ENCODE measurements around the gene ENDOG. TPM values are rescaled to one million over a fixed set of nuclear protein-coding genes. Genes with fewer than 3 reads are reported as not detected.

Gene ENDOG
- total RNA-seq, 1 donor from 2014 or later = 24.4 TPM

GRCh38 chr9:128800061-128800460, 18.2 kb upstream of the ENDOG start:
- Mint-ChIP-seq H3K4me3 (ENCODE audit: unreplicated experiment) (no peak overlapping the region), H3K36me3 (ENCODE audit: unreplicated experiment) (peaks cover 41% of the 10 kb centered on the region), H3K27ac (ENCODE audit: unreplicated experiment) (no peak overlapping the region), H3K27me3 (ENCODE audit: unreplicated experiment) (no peaks in the 10 kb centered on the region), H3K9me3 (ENCODE audit: unreplicated experiment) (no peaks in the 10 kb centered on the region), H3K4me1 (ENCODE audit: unreplicated experiment) (no peaks in the 10 kb centered on the region)
- TF ChIP-seq, protein P1, sequence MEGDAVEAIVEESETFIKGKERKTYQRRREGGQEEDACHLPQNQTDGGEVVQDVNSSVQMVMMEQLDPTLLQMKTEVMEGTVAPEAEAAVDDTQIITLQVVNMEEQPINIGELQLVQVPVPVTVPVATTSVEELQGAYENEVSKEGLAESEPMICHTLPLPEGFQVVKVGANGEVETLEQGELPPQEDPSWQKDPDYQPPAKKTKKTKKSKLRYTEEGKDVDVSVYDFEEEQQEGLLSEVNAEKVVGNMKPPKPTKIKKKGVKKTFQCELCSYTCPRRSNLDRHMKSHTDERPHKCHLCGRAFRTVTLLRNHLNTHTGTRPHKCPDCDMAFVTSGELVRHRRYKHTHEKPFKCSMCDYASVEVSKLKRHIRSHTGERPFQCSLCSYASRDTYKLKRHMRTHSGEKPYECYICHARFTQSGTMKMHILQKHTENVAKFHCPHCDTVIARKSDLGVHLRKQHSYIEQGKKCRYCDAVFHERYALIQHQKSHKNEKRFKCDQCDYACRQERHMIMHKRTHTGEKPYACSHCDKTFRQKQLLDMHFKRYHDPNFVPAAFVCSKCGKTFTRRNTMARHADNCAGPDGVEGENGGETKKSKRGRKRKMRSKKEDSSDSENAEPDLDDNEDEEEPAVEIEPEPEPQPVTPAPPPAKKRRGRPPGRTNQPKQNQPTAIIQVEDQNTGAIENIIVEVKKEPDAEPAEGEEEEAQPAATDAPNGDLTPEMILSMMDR (IDR thresholded peaks at IDR 0.05) = no peak
- DNase-seq (ENCODE audit: extremely low spot score, unreplicated experiment) = no peak

- H3K4me3 Mint-ChIP-seq (ENCODE audit: unreplicated experiment) = no peak overlapping the region
- no peak overlapping the region for H3K27ac Mint-ChIP-seq (ENCODE audit: unreplicated experiment)
- H3K36me3 Mint-ChIP-seq (ENCODE audit: unreplicated experiment) = peaks cover 43% of the 10 kb centered on the region
- DNase-seq (ENCODE audit: extremely low spot score, unreplicated experiment) = no peak
- TF ChIP-seq, protein P1 (IDR thresholded peaks at IDR 0.05) = no peak
- no peaks in the 10 kb centered on the region for H3K9me3 Mint-ChIP-seq (ENCODE audit: unreplicated experiment)
- H3K4me1 Mint-ChIP-seq (ENCODE audit: unreplicated experiment) = no peaks in the 10 kb centered on the region
- no peaks in the 10 kb centered on the region for H3K27me3 Mint-ChIP-seq (ENCODE audit: unreplicated experiment)
These were observed 15.8 kb upstream of the ENDOG start for GRCh38 chr9:128802482-128802881.

DNA sequence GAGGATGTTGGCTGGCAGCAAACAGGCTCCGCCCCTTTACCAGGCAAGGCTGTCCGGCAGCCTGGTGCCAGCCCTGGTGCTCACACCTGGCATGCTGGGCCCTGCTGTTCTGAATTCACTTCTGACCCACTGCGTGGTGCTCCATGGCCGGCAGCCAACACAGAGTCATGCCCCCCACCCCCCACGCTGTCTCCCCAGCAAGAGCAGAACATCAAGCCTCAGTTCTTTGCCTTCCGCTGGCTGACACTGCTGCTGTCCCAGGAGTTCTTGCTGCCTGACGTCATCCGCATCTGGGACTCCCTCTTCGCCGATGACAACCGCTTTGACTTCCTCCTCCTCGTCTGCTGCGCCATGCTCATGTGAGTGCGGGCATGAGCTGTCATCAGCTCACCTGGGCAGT, 12.6 kb upstream of the ENDOG start:
- DNase-seq (ENCODE audit: extremely low spot score, unreplicated experiment) = no peak
- H3K4me3 Mint-ChIP-seq (ENCODE audit: unreplicated experiment) = no peak overlapping the region
- peaks cover 33% of the 10 kb centered on the region for H3K36me3 Mint-ChIP-seq (ENCODE audit: unreplicated experiment)
- no peaks in the 10 kb centered on the region for H3K9me3 Mint-ChIP-seq (ENCODE audit: unreplicated experiment)
- H3K27me3 Mint-ChIP-seq (ENCODE audit: unreplicated experiment) = no peaks in the 10 kb centered on the region
- H3K27ac Mint-ChIP-seq (ENCODE audit: unreplicated experiment) = no peak overlapping the region
- H3K4me1 Mint-ChIP-seq (ENCODE audit: unreplicated experiment) = no peaks in the 10 kb centered on the region
- TF ChIP-seq, protein P1 (IDR thresholded peaks at IDR 0.05) = no peak

DNA sequence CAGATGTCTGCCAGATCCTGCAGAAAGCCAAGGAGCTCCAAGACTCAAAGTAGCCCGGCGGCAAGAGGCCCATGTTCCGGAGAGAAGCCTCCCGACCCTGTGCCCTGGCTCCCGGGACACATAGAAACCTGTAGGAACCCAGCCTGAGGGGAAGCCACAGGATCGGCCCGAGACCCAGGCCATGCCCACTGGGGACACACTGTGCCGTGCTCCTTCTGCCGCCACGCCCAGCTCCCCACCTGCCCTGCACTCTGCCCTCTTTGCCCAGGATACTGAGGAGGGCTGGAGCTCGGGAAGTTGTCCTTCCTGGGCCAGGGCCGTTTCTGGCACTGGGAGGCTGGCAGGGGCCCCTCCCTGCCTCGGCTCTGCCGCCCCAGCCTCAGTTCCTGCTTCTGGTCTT, 10.5 kb upstream of the ENDOG start:
- no peak overlapping the region for H3K27ac Mint-ChIP-seq (ENCODE audit: unreplicated experiment)
- peaks cover 21% of the 10 kb centered on the region for H3K36me3 Mint-ChIP-seq (ENCODE audit: unreplicated experiment)
- TF ChIP-seq, protein P1 (IDR thresholded peaks at IDR 0.05) = no peak
- no peaks in the 10 kb centered on the region for H3K27me3 Mint-ChIP-seq (ENCODE audit: unreplicated experiment)
- DNase-seq (ENCODE audit: extremely low spot score, unreplicated experiment) = no peak
- no peaks in the 10 kb centered on the region for H3K9me3 Mint-ChIP-seq (ENCODE audit: unreplicated experiment)
- H3K4me3 Mint-ChIP-seq (ENCODE audit: unreplicated experiment) = no peak overlapping the region
- H3K4me1 Mint-ChIP-seq (ENCODE audit: unreplicated experiment) = no peaks in the 10 kb centered on the region

DNA sequence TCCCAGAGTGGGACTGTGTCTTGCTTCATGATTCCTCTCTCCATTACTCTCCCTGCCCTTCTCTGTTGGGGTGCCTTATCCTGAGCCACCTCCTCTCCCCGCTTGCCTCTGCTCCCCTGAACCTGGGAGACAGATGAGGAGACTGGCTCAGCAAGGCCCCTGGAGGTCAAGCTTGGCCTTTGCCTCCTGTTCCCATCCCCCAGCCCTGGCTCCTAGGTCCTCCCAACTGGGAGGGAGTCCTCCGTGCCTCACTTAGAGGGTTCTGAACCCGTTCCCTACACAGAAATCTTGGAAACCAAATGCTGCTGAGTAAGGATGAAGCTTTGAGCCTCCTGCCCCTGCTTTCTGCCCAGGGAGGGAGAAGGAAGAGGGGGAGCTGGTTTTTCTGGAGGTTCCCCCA, 9.8 kb upstream of the ENDOG start:
- Mint-ChIP-seq H3K4me3 (ENCODE audit: unreplicated experiment) (no peak overlapping the region), H3K27me3 (ENCODE audit: unreplicated experiment) (no peaks in the 10 kb centered on the region), H3K4me1 (ENCODE audit: unreplicated experiment) (no peaks in the 10 kb centered on the region), H3K9me3 (ENCODE audit: unreplicated experiment) (no peaks in the 10 kb centered on the region), H3K27ac (ENCODE audit: unreplicated experiment) (no peak overlapping the region), H3K36me3 (ENCODE audit: unreplicated experiment) (peaks cover 16% of the 10 kb centered on the region)
- DNase-seq (ENCODE audit: extremely low spot score, unreplicated experiment) = no peak
- TF ChIP-seq, protein P1 (IDR thresholded peaks at IDR 0.05) = no peak
